ENCODE data around the gene CD300A.
"Not testable (repeated sequence)": the region's sequence is repeated elsewhere in the genome, so short reads cannot be mapped to it uniquely, and the experiment has no call there.

The CD300A gene

GRCh38 chr17:74485841-74486240 lies 19.4 kb downstream of the CD300A start:
- DNase-seq, result no peak

GRCh38 chr17:74488276-74488675 lies 21.8 kb downstream of the CD300A start:
- not testable (repeated sequence) for DNase-seq

- DNase-seq, result no peak
Observed at GRCh38 chr17:74490716-74491115, 24.3 kb downstream of the CD300A start.

DNA sequence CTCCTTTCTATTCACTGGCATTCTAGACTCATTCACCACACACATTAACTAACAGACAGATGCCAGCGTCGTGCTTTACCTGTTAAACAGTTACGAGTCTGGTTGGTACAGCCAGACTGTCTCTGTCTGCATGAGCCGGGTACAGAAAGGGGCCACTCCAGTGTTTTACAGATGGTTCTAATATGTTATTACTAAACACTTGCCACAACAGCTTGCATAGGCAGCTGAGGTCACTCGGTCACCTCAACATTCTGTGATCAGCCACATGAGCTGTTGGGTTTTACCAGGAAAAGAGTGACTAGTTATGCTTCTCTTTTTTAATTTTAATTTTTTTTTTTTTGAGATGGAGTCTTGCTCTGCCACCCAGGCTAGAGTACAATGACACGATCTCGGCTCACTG lies 25.2 kb downstream of the CD300A start:
- no peak for DNase-seq

- DNase-seq, result peak; percentile 65
Observed at GRCh38 chr17:74493331-74493833, 26.9 kb downstream of the CD300A start.

- DNase-seq, result no peak
Observed at GRCh38 chr17:74497471-74497870, 31.0 kb downstream of the CD300A start.

DNA sequence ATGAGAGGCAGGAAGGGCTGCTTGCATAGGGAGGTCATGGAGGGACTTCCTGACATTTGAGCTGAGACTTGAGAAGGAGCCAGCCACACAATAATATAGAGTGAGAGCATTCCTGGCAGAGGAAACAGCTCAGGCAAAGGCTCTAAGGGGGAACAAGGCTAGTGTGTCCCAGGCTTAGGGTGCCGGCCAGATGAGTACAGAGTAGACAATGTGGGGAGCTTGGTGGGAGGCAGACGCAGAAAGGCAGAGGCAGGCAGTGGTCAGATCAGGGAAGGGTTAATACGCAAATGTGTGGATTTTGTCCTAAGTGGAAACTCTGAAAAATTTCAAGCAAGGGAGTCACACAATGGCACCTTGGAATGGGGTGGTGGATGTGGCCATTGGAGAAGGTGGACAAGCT lies 33.6 kb downstream of the CD300A start:
- DNase-seq, result no peak

- DNase-seq, result no peak
Observed at GRCh38 chr17:74502861-74503260, 36.4 kb downstream of the CD300A start.

GRCh38 chr17:74503949-74504348 lies 37.5 kb downstream of the CD300A start:
- not testable (repeated sequence) for DNase-seq

DNA sequence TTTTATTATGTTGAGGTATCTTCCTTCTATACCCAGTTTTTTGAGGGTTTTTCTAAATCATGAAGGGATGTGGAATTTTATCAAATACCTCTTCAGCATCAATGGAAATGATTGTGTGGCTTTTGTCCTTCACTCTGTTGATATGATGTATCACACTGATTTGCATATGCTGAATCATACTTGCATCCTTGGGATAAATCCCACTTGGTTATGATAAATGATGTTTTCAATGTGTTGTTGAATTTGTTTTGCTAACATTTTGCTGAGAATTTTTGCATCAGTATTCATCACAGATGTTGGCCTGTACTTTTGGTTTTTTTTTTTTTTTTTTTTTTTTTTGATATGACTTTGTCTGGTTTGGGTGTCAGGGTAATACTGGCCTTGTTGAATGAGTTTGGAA lies 41.7 kb downstream of the CD300A start:
- no peak for DNase-seq

- DNase-seq, result no peak
Observed at GRCh38 chr17:74512036-74512435, 45.6 kb downstream of the CD300A start.

GRCh38 chr17:74512624-74513091 lies 46.2 kb downstream of the CD300A start:
- no peak for DNase-seq

GRCh38 chr17:74513987-74514631 lies 47.7 kb downstream of the CD300A start:
- DNase-seq, result no peak

GRCh38 chr17:74514632-74515334 lies 48.3 kb downstream of the CD300A start:
- no peak for DNase-seq

- no peak for DNase-seq
Observed at GRCh38 chr17:74515941-74516340, 49.5 kb downstream of the CD300A start.

DNA sequence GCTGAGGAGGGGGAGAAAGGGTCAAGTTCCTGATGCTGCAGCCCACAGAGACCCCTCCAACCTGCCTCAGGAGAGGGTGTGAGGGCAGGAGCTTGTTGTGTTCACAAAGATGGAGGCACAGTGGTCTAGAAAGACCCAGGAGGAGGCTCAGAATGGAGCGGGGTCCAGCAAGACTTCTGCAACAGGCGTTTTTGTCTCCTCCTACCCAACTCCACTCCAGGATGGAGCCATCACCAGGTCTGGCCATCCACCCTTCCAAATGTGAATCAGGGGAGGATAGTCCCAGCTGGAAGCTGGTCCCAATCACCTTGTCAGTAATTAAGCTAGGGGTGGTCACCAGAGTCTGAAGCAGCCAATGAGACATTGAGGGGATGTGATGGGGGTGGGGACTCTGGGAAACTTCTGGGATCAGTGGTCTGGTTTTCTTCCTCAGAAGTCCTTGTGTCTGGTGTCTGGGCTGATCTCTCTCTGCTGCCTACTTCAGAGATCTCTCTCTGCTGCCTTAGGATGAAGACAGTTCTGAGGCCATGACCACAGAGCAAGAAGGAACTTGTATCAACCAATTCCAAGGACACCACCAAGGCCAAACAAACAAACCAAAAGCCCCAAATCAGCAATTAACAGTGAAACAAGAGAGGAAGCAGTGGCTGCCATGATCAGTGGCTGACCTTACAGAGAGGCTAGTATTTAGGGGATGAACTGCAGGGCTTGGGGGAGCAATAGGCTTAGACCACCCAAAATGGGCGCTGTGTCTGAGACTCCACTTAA lies 50.3 kb downstream of the CD300A start:
- DNase-seq, result no peak

DNA sequence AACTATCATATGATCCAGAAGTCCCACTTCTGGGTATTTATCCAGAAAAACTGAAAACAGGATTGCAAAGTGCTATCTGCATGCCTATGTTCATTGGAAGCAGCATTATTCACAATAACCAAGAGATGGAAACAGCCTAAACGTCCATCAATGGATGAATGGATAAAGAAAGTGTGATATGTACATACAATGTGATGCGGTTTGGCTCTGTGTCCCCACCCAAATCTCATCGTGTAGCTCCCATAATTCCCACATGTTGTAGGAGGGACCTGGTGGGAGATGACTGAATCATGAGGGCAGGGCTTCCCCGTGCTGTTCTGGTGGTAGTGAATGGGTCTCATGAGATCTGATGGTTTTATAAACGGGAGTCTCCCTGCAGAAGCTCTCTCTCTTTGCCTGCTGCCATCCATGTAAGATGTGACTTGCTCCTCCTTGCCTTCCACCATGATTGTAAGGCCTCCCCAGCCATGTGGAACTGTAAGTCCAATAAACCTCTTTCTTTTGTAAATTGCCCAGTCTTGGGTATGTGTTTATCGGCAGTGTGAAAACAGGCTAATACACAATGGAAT lies 52.1 kb downstream of the CD300A start:
- not testable (repeated sequence) for DNase-seq

DNA sequence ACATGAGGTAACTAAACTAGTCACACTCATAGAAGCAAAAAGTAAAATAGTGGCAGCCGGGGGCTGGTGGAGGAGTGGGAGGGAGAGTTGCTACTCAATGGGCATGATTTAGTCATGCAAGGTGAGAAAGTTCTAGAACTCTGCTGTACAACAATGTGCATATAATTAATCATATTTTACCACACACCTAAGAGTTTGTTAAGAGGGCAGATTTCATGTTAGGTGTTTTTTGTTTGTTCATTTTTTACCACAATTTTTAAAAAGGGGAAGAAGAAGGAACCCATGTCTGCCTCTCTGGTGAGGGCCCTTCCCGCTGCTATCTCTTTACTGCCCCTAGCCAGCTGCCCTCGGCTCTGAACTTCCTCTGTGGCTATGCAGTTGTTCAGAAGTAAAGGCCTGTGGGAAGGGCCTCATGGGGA lies 53.6 kb downstream of the CD300A start:
- no peak for DNase-seq

DNA sequence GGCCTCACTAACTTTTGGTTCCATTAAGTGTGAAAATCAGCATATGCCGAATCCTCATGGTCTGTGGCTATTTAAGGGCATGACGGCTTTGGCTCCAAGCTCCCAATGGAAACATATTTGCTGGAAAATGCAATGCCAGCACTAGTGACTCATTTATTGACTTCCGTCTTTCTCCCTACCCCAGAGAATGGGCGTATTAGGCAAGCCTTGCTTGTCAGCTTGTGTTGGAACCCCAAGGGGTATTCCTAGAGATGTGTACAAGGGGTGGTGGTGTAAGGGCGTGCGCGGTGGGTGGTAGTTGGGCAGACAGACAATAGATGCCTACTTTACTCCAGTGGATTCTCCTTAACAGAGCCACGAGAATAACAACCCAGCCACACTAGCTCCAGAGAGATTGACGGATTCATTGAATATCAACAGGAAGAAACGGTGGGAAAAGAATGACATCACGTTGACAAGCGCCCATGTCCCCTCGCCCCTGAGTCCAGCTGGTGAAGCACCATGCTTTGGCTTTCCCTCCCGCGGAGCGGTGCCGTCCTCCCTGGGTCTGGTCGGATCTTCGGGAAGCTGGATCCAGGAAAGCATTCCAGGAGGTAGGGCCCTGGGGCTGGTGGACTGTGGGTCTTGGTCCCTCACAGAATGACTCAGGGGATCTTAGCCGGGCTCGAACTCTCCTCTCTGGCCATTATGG lies 54.5 kb downstream of the CD300A start:
- no peak for DNase-seq

DNA sequence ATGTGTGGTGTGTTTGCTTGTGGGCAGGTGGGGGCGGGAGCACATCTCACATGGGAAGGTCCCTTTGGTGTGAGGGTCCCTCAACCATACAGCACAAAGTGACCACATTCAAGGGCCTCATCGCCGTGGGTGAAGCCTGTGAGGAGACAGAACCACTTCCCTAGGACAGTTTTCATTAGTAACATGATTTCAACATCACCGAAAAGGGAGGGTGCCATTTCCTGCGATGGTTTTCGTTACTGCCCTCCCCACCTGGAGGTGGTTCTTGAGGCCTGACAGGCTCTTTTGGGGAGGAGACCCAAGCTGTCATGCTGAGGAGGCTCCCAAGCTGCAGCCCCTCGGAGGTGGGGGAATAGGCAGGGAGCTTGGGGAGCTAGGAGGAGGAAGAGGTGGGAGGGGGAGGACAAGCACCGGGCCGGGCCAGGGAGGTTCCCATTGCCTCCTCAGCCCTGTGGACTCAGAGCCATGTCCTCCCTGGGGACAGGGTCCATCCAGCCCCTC lies 55.3 kb downstream of the CD300A start:
- no peak for DNase-seq

DNA sequence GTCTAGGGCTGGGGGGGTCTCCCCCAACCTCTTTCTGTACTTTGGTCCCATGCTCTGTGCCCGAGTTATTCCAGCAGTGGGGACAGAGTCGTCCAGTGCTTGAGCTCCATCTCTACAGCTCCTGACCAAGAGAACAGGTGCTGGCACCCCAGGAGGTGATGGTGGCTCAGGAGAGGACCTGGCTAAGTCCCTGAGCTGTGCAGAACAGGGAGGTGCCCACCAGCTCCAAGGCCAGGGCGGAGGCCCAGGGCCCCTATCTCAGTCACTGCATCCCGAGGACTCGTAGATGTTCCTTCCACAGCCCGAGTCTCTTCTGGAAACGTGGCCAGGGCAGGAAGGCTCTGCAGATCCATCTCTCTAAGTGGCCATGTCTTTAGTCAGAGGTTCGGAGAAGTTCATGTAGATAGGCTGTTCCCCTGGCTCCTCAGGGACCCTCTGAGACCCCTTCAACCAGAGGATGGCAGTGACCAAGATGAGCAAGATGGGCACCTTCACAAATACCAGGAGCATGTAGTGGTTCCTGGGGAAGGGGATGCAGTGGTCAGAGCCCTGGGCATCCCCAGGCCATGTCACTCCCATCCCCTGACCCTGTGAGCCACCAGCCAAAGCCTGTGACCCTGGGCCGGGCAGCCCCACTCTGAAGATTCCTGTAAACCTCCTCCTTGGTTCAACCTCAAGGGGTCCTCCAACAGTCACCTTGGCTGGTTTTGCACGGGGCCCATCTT lies 56.1 kb downstream of the CD300A start:
- no peak for DNase-seq

- DNase-seq, result no peak
Observed at GRCh38 chr17:74523308-74523707, 56.9 kb downstream of the CD300A start.

Measured in midbrain (tissue), 1 donor.